IPS DF 6.9 (cell line): ENCODE data around the gene TSC22D2.

Experiments used
- DNase-seq: peaks from one replicate; pipeline ENCODE4 v3.0.0-alpha.2; 2013; ENCODE audit warnings: low read depth, low spot score
- H3K27ac ChIP-seq: one replicate; pipeline ENCODE4 v1.5.1; 2013; ENCODE audit warnings: low read length, control low read depth
- H3K27me3 ChIP-seq: 2 replicates; pipeline ENCODE4 v1.6.1; 2013; ENCODE audit warnings: mild to moderate bottlenecking, low read length; ENCODE audit not compliant: control insufficient read depth, insufficient read depth
- H3K36me3 ChIP-seq: 2 replicates; pipeline ENCODE4 v1.6.1; 2013; ENCODE audit warnings: low read length; ENCODE audit not compliant: control insufficient read depth, insufficient read depth
- H3K4me1 ChIP-seq: 2 replicates; pipeline ENCODE4 v1.6.1; 2013; ENCODE audit warnings: low read length; ENCODE audit not compliant: control insufficient read depth, insufficient read depth
- H3K4me3 ChIP-seq: 2 replicates; pipeline ENCODE4 v1.5.1; 2013; ENCODE audit warnings: mild to moderate bottlenecking, low read length
- H3K9me3 ChIP-seq: 2 replicates; pipeline ENCODE4 v1.6.1; 2013; ENCODE audit warnings: low read length, inconsistent platforms; ENCODE audit not compliant: control insufficient read depth, insufficient read depth
- WGBS: extraction: QIAGEN DNeasy Blood & Tissue Kit; methylation state at CpG from one replicate; pipeline ENCODE4 v1.1.7; 2013; ENCODE audit warnings: mixed read lengths, missing lambda C conversion rate; ENCODE audit not compliant: insufficient read length, insufficient coverage; 5-methylcytosine and 5-hydroxymethylcytosine counted together

TSC22D2 gene

DNA sequence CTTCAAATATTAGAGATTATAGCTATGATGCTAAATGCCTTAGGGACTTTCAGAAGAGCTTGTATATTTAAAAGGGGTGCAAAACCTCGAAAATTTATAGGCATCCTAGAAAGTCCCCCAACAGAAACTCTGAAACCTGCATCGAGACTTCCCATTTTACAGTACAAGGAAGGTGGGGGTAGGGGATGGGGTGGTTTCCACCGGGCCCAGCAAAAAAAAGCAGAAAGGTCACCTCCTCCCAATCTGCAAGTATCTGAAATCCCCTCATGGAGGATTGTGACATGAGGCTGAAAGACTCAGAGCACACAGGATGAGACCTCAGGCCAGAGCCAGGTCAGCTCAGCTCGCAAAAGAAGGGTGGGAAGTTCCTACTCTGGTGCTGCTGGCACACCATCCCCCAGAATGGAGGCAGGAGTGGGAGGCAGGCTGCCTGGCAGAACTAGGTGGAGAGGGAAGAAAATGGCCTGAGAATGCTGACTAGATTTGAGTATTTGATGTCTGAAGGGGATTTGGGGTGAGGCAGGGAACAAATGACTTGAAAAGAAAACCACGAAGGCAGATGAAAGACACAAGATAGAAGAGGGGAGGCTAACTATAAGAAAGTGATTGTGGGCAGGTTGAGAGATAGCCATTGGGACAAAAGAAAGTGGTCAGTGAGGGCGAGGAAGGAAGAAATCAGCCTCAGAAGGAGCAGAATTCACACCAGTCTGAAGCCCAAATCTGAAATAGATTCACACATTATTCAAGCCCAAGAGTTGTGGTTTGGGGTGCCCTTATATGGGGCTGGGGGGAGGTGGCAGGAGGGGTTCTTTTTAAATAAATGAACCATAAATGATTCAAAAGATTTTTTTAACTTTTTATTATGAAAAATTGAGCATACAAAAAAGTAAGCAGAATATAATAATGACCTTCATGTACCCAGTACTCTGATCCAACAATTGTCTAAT is 22.5 kb upstream of the TSC22D2 start:
- H3K36me3 ChIP-seq = no peaks in the 10 kb centered on the region
- no peak for DNase-seq
- no peaks in the 10 kb centered on the region for H3K9me3 ChIP-seq
- no peak overlapping the region for H3K27ac ChIP-seq
- WGBS = no CpG with 5 or more reads among the region's 6 CpGs
- no peak overlapping the region for H3K4me3 ChIP-seq
- H3K27me3 ChIP-seq = no peaks in the 10 kb centered on the region
- H3K4me1 ChIP-seq = peaks cover 4% of the 10 kb centered on the region; the same call in 1 of the 2 replicates

DNA sequence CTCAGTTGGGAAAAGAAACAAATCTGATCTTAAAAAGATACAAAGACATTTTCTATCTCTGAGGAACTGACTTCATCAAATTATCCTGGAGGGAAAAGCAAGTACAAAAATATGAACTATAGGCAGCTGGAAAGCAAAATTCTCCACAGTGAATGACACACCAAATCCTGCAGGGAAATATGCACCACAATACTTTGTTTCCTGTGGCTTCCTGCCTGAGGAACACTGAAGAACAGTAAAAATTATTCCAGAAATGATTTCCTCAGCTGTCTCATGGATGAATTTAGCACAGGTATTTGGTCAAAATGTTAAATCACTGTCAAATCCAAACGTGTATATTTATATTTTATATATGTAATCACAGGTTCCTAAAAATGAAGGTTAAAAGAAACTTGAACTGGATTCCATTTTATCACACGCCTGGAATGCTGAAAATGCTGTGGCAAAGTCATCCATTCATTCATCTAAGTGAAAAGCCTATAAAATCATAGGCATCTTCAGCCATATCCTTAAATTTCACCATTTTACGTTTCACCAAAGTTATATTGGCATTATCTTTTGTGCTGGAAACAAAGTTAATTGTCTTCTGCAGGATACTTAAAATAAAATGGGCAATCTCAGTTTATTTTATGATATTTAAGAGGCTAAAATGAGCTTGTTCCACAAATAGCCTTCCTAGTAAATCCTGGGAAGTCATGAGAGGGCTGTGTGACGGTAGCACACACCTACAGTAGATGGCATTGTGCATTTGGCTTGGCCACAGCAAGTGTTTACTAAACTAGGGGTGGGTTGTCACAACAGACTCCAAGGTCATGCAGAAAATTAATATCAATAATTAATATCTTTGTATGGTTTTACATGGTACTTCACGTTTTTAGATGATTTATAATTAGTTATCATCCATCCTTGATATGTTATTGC is 19.3 kb upstream of the TSC22D2 start:
- Histone ChIP-seq H3K36me3 (no peaks in the 10 kb centered on the region), H3K9me3 (no peaks in the 10 kb centered on the region), H3K27ac (no peak overlapping the region), H3K4me3 (no peak overlapping the region), H3K4me1 (peaks cover 6% of the 10 kb centered on the region; the same call in 1 of the 2 replicates), H3K27me3 (no peaks in the 10 kb centered on the region)
- no CpG with 5 or more reads among the region's 5 CpGs for WGBS
- DNase-seq = no peak

DNA sequence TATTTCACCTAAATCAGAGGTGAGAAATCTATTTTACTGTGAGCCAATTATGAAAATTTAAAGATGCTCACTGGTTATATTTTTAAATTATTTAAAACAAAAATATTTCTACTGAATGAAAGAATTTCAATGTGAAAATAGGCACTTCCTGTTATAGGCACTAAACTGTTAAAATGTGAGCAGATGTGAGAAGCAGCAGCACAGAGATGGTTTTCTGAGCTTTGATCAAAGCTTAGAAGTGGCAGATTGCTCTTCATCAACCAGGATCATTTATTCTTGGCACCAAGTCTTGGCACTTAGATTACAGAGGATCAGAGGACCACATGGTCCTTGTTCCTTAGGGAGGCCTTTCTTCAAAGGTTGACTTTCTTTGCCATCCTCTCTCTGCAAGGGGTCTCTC is 18.0 kb upstream of the TSC22D2 start:
- peaks cover 6% of the 10 kb centered on the region; the same call in 1 of the 2 replicates for H3K4me1 ChIP-seq
- H3K4me3 ChIP-seq = no peak overlapping the region
- no peaks in the 10 kb centered on the region for H3K9me3 ChIP-seq
- no peaks in the 10 kb centered on the region for H3K36me3 ChIP-seq
- no peak for DNase-seq
- H3K27me3 ChIP-seq = no peaks in the 10 kb centered on the region
- H3K27ac ChIP-seq = no peak overlapping the region

DNA sequence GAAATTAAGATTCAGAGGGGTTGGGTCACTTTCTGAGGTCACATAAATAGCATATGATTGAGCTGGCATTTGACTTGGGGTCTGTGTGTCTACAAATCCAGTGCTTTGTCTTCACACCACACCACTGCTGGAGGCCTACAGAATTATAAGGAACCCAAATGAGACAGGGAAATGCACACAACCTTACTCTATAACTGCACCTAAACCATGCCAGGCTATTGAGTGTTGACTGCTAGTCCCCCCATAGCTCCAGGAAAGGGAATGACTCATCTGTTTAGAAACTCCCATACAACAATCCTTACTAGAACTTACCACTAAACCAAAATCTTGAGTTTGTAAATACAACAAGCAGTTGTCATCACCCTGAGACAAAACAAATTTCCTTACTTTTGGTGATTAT is 16.9 kb upstream of the TSC22D2 start:
- Histone ChIP-seq H3K4me1 (peaks cover 3% of the 10 kb centered on the region; the same call in 1 of the 2 replicates), H3K27me3 (no peaks in the 10 kb centered on the region), H3K4me3 (no peak overlapping the region), H3K9me3 (no peaks in the 10 kb centered on the region), H3K27ac (no peak overlapping the region), H3K36me3 (no peaks in the 10 kb centered on the region)
- DNase-seq = no peak

- Histone ChIP-seq H3K4me1 (peaks cover 3% of the 10 kb centered on the region; the same call in 1 of the 2 replicates), H3K27me3 (no peaks in the 10 kb centered on the region), H3K4me3 (no peak overlapping the region), H3K27ac (no peak overlapping the region), H3K36me3 (no peaks in the 10 kb centered on the region), H3K9me3 (no peaks in the 10 kb centered on the region)
- no peak for DNase-seq
- WGBS = no CpG with 5 or more reads among the region's 1 CpG
These were observed 14.4 kb upstream of the TSC22D2 start for GRCh38 chr3:150393745-150394144.

- Histone ChIP-seq H3K9me3 (no peaks in the 10 kb centered on the region), H3K4me1 (peaks cover 3% of the 10 kb centered on the region; the same call in 1 of the 2 replicates), H3K27ac (no peak overlapping the region), H3K4me3 (no peak overlapping the region), H3K27me3 (no peaks in the 10 kb centered on the region), H3K36me3 (no peaks in the 10 kb centered on the region)
- DNase-seq = no peak
- WGBS = no CpG with 5 or more reads among the region's 2 CpGs
These were observed 13.5 kb upstream of the TSC22D2 start for GRCh38 chr3:150394606-150395005.

DNA sequence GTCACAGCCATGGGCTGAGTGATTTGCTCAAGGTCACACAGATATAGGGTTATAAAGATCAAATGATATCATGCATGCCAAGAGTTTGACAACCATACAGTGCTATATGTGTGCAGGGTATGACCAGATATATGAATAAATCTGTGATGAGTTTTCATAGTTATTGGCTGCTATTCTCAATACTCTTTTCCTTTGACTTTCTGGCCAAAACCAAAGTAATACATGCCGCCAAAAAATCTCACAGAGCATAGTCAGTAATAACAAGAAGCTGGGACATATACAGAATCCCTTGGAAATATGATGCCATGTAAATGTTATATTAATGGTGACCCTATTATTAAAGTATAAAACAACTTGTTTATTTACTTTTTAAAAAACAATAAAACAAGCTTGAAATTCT is 11.6 kb upstream of the TSC22D2 start:
- Histone ChIP-seq H3K27ac (no peak overlapping the region), H3K36me3 (no peaks in the 10 kb centered on the region), H3K27me3 (no peaks in the 10 kb centered on the region), H3K9me3 (no peaks in the 10 kb centered on the region), H3K4me3 (no peak overlapping the region), H3K4me1 (no peaks in the 10 kb centered on the region)
- DNase-seq = no peak
- WGBS = no CpG with 5 or more reads among the region's 1 CpG

GRCh38 chr3:150396956-150397550 is 11.0 kb upstream of the TSC22D2 start:
- Histone ChIP-seq H3K27me3 (no peaks in the 10 kb centered on the region), H3K27ac (no peak overlapping the region), H3K4me3 (no peak overlapping the region), H3K36me3 (no peaks in the 10 kb centered on the region), H3K9me3 (no peaks in the 10 kb centered on the region), H3K4me1 (no peaks in the 10 kb centered on the region)
- no CpG with 5 or more reads among the region's 3 CpGs for WGBS
- DNase-seq = no peak

DNA sequence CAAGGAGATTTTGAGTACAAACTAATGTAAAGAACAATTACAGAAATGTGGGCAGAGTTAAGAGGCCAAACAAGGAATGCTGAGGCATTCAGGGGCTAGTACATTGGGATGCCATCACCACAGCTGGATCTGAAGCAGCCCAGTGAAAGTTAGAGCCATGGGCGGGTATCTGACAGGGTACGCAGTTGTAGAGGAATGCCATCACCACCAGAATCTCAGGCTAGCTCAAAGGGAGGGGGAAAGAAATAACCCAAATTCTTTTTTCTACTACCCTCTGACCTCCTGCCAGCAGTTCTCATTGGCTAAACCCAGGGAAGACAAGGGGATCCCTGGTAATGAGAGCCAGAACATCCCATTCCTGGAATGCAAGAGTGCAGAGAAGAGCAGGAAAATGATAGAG is 9.0 kb upstream of the TSC22D2 start:
- Histone ChIP-seq H3K4me1 (no peaks in the 10 kb centered on the region), H3K27me3 (no peaks in the 10 kb centered on the region), H3K27ac (no peak overlapping the region), H3K4me3 (no peak overlapping the region), H3K9me3 (no peaks in the 10 kb centered on the region), H3K36me3 (no peaks in the 10 kb centered on the region)
- DNase-seq = no peak
- WGBS = no CpG with 5 or more reads among the region's 2 CpGs

DNA sequence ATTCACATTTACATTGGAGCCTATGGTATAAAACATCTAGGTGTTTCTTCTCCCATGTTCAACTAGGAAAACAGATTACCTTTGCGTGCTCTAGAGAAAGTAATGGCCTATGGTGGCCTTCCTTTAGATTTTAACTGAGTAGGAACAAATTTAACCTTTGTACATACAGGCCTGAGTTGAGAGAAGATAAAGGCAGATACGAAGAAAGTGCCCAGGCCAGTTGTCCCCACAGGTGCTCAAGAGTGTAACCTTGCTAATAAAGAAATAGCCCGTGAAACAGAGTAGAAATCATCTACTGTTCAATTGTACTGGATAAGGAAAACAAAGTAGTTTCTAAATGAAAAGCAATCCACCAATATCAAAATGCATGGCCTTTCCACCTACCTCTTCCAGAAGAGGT is 6.8 kb upstream of the TSC22D2 start:
- Histone ChIP-seq H3K9me3 (no peaks in the 10 kb centered on the region), H3K36me3 (no peaks in the 10 kb centered on the region), H3K4me1 (no peaks in the 10 kb centered on the region), H3K27me3 (no peaks in the 10 kb centered on the region), H3K4me3 (no peak overlapping the region), H3K27ac (no peak overlapping the region)
- WGBS = no CpG with 5 or more reads among the region's 3 CpGs
- DNase-seq = no peak
